SH-SY5Y (cell line): ENCODE data around the gene FUT8.

Source experiments
- GATA2 ChIP-seq: IDR thresholded peaks from 2 replicates; pipeline ENCODE4 v1.6.1; 2011; ENCODE audit warnings: mild to moderate bottlenecking, low read depth, low read length
- GATA3 ChIP-seq: IDR thresholded peaks from 2 replicates; pipeline ENCODE4 v1.6.1; 2011; ENCODE audit warnings: low read depth, mild to moderate bottlenecking, low read length, moderate library complexity

DNA sequence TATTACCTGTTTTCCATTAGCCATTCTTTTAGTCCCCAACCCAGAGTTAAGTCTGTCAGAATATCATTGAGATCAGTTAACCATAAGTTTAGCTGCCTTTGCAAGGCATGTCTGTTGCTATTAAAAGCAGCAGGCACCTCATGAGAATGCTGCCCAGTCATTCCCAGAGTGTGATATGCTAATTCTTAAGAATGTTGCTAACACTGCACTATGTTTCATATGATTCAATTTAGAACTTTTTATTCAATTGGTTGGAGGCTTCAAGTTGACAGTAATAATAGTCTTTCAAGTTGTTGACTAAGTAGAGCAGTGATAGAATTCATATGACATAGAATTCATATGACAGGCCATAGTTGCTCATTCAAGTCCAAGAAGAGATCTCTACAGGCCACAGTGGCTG lies 292.3 kb downstream of the FUT8 start:
- TF ChIP-seq GATA3 (no peak), GATA2 (no peak)
